HS-5 (cell line): Measurements from ENCODE around the gene PCK2.

Source experiments
- DNase-seq: peaks from one replicate; pipeline ENCODE4 v3.0.0-alpha.2; 2012; ENCODE audit warnings: low read depth

PCK2 gene

GRCh38 chr14:24075485-24076301 lies 18.4 kb upstream of the PCK2 start:
- no peak for DNase-seq

DNA sequence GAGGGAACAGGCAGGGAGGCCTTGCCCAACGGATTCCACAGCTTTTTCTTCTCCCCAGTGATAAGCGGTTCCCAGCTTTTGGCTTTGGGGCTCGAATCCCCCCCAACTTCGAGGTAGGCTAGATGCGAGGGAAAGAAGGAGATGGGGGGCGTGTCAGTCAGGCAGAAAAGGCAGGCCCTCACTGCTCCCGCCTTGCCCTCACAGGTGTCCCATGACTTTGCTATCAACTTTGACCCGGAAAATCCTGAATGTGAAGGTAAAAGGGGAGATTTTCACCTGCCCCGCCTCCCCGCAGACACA lies 17.9 kb upstream of the PCK2 start:
- DNase-seq: no peak

DNA sequence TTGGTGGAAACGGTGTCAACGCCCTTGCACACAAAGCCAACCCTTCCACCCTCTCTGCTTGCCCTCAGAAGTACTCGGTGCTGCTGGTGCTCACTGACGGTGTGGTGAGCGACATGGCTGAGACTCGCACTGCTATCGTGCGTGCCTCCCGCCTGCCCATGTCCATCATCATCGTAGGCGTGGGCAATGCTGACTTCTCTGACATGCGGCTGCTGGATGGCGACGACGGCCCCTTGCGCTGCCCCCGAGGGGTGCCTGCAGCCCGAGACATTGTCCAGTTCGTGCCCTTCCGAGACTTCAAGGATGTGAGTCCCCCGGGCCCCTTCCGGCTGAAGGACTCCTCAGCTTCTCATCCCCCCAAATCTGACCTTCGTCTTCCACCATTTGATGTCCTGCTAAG lies 17.0 kb upstream of the PCK2 start:
- DNase-seq: no peak

GRCh38 chr14:24078146-24078545 lies 16.0 kb upstream of the PCK2 start:
- no peak for DNase-seq

DNA sequence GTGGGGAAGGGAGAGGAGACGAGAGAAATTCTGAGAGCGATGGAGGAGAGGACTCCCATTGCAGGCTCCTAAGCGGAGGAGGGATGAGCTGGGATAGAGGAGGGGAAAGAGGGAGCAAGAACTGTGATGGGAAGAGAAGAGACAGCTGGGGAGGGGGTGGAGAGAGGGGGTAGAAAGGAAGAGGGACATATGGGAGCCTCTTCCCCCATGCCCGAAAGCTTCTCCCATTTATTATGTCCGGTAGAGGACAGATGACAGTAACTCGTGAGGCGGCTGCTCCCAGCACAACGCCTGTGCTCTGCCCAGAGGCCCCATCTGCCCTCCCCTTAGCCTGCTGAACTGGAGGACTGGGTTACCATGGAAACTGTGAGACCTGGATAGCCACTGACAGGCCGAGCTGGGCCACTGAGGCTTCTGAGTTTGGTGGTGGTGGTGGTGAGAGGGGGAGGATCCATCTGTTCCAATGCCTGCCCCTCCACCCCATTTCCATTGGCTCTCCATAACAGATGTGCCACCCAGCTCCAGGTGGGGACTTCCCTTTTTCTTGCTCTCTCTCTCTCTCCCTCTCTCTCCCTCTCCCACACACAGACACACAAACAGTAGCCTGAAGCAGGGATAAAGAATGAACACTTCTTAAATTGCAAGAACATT lies 14.5 kb upstream of the PCK2 start:
- DNase-seq: no peak

GRCh38 chr14:24080142-24080530 lies 14.0 kb upstream of the PCK2 start:
- DNase-seq: no peak

- no peak for DNase-seq
Observed at GRCh38 chr14:24080888-24081738, 13.0 kb upstream of the PCK2 start.

DNA sequence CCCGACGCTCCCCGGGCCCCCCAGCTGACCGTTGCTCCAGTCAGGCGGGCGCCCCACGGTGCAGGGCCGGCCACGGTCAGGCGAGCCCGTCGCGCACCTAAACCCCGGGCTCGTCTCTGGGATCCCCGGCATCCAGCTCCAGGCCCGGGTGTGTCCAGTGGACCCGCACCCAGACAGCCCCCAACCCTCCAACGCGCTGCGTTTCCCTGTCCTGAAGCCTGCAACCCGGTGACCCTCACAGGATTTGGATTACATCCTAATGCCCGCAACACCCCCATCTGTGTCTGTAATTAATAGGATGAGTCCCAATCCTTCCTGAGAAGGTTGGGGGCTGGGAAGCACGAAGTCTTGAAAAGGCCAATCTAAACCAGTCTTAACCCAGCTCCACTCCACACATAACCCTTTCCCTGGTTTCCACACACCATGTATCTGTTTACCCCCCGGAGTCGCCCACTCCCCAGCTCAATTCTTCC lies 12.3 kb upstream of the PCK2 start:
- DNase-seq: no peak

GRCh38 chr14:24082411-24083080 lies 11.6 kb upstream of the PCK2 start:
- no peak for DNase-seq

GRCh38 chr14:24083462-24083861 lies 10.6 kb upstream of the PCK2 start:
- DNase-seq: no peak

DNA sequence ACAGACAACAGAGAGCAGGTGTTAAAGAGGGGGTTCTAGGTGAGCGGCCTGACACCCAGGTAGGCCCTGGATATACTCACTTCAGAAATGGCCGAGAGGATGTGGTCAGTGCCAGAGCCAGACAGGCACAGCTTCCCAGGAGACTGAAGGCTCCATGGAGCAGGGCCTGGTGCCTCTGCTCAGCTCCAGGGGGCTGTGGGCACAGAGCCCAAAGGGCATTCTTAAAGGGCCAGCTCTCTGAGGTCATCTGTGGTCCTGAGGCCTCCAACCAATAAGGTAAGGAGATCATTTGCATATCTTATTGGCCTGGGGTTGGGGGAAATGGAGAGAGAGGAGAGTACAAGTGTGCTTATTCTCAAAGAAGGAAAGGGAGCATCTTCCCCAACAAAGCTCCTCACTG lies 9.7 kb upstream of the PCK2 start:
- no peak for DNase-seq

- DNase-seq: no peak
Observed at GRCh38 chr14:24085215-24085614, 8.9 kb upstream of the PCK2 start.

DNA sequence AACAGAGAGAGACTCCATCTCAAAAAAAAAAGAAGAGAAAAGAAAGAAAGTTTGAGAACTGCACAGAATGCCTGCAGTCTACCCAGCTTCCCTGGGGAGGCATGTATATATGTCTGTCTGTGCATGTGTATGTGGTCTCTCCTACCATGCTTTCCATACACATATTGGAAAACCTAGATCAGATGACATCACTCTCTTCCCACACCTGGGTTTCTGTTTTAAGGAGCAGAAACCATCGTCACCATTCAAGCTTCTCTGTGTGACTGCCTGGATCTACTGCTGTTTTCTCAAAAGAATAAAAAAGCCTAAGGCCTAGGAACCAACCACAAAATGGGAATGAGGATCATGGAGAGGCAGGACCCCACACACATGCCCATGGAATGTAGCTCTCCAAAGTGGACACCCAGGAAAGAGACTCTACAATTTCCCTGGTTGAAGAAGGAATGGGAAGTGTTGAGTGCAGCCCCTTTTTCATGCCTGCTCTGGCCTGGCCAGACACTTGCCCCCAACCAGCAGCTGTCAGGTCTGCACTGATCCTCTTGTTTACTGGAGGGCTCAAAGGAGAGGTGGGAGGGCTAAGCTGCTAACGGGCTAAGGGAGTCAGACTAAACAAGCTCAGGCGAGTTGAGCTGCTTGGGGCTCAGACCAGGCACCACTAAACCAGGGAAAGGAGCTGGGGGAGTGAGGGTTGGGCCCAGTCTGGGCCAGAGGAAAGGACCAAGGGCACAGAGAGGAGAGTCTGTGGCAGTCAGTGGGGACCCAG lies 7.7 kb upstream of the PCK2 start:
- DNase-seq: no peak

GRCh38 chr14:24087004-24087403 lies 7.1 kb upstream of the PCK2 start:
- DNase-seq: no peak

DNA sequence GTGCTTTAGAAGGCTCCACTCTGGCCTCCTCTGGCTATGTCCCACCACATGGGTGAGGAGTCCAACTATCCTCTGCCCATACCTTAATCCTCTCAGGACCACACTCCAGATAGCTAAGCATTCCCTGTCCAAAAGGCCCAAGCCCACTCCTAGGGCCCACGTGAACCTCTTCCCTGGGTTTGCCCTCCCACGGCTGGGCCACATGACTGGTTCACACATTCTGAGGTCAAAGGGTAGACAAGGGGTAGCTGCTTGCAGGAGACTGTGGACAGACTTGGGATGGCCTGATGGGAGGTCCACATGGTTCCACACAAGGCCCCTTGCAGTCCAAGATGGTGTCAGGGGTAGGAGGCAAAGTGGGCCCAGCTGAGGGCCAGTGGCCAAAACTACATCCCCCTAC lies 6.0 kb upstream of the PCK2 start:
- no peak for DNase-seq

DNA sequence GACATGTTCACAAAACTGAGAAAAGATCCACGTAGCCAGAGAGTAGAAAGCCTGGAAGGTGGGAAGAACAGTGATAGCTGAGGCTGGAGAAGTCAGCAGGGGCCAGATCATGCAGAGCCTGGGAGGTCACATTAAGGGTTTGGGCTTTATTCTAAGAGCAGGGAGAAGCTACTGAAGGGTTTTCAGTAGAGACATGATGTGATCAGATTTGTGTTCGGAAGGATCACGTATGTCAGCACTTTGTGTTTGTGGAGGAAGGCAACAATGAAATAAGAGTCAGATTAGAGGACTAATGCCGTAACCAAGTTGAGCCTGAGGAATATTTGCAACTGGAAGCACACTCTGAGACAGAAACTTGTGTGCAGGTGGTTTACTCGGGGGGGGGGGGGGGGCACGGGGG lies 4.2 kb upstream of the PCK2 start:
- no peak for DNase-seq

GRCh38 chr14:24092110-24092504 lies 2.0 kb upstream of the PCK2 start:
- DNase-seq: no peak

DNA sequence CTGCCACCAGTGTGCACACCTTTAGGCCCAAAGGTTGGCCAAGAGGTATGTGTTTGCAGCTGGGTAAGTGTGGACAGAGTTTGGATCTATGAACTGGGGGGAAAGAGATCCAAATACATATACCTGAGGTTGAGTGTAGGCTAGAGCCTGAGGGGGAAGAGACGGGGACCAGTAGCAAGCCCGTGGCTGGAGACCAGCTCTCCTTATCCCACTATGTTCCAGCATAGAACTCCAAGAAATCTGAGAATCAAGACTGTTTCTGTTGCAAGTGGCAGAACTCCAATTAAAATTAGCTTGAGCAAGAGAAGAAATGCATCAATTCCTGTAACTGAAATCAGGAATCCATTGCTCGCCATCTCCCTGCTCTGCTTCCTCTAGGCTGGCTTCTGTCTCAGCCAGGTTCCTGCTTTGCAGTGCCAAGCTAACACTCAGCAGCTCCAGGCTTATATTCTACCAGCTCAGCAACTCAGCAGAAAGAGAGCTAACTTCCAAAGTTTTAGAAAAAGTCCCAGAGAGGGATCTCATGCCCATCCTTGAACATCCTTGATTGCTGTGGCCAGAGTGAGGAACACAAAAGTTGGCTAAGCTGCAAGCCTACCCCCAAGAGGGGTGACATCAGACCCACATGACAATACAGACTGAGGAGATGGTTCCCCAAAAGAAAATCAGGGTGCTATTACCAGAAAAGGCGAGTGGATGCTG lies 1.5 kb upstream of the PCK2 start:
- no peak for DNase-seq

- DNase-seq: no peak
Observed at GRCh38 chr14:24093207-24093900, 757 bp upstream of the PCK2 start.

- no peak for DNase-seq
Observed at GRCh38 chr14:24094841-24095270, 745 bp downstream of the PCK2 start.
